Activated CD8-positive, alpha-beta T cell treated with anti-CD3 and anti-CD28 coated beads, Interleukin-2, amount 10 ng/mL, durations not matched to agents 7 days and 5 days (primary cell): ENCODE results near the gene SQSTM1. TPM values are rescaled to one million over a fixed set of nuclear protein-coding genes. Genes with fewer than 3 reads are reported as not detected.

Experiments used
- ATAC-seq: fragments of 150-1000 bp; cut with Tn5 transposase; one replicate; pipeline ENCODE4 v1.10.0; 2021; ENCODE audit warnings: moderate library complexity
- CTCF ChIA-PET: fragments of 350-600 bp; sonication (Branson Sonifier 250); formaldehyde crosslinking; loops from one replicate; lab custom pipeline; 2021; ENCODE audit warnings: antibody characterized with exemption; lab: Charles Lee
- POLR2A ChIA-PET: fragments of 350-600 bp; sonication (Branson Sonifier 250); formaldehyde crosslinking; loops from one replicate; lab custom pipeline; 2021; ENCODE audit warnings: antibody characterized with exemption; lab: Charles Lee
- DNase-seq: peaks from one replicate; pipeline ENCODE4 v3.0.0-alpha.2; 2020
- H3K27ac Mint-ChIP-seq: one replicate; pipeline ENCODE4 v1.8.0; 2021; ENCODE audit warnings: mild to moderate bottlenecking, mixed read lengths
- H3K27me3 Mint-ChIP-seq: one replicate; pipeline ENCODE4 v1.8.0; 2021; ENCODE audit warnings: low read depth, mixed read lengths
- H3K36me3 Mint-ChIP-seq: one replicate; pipeline ENCODE4 v1.8.0; 2021; ENCODE audit warnings: low read depth, mixed read lengths
- H3K4me1 Mint-ChIP-seq: one replicate; pipeline ENCODE4 v1.8.0; 2021; ENCODE audit warnings: low read depth, mixed read lengths
- H3K4me3 Mint-ChIP-seq: one replicate; pipeline ENCODE4 v1.8.0; 2021; ENCODE audit warnings: mild to moderate bottlenecking, mixed read lengths
- H3K9me3 Mint-ChIP-seq: one replicate; pipeline ENCODE4 v1.8.0; 2022; ENCODE audit warnings: mixed read lengths; ENCODE audit not compliant: insufficient read depth
- total RNA-seq, 2 experiments: library from RNA; stranded (reverse); gene quantifications; one replicate each; pipeline ENCODE4 v1.2.3, GENCODE V29; 2021

Gene SQSTM1
- total RNA-seq, 2 experiments from 2014 or later, result 100.0 to 102 TPM

DNA sequence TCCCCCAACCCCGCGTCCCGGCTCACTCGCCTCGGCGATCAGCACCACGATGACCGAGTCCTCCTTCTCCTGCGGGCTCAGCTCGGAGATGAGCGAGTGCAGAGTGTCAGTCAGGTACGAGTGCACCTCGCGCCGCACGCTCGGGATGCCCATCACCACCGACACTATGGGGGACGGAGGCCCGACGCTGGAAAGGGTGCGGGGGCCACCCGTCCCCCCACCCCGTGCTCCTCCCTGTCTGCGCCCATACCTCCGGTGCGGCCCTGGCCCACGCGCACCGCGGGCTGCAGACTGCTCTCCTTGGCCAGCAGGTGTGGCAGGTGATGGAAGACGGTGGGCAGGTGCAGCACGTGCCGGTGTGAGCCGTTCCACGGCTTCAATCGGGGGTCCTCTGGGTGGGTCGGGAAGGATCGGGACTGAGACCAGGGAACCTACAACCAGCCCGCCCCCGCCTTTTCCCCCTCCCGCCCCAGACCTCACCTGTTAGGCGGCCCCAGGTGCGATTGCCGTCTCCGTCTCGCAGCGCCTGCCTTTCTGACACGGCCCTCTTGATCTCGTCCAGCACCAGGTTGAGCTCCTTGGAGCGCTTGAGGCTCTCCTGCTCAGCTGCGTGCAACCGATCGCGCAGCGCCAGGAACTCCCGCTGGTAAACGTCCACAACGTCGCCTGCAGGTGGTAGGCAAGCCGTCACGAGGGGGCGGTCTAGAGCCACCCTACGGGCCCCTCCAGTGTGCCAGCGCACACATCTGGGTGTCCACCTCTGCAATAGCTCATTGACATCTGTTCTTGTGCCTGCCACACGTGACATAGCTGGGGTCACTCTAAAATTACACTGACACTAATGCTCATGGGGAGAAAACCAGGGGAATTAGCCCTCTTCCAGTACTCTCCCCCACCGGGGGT, 19.1 kb upstream of the SQSTM1 start:
- ChIA-PET POLR2A (interaction anchor here (0.5 to 1.6 kb wide), 4 partner anchors 18 to 124 kb away, joined by 3 to 12 read pairs (median 3); partner anchors contain the start of gene SQSTM1), CTCF (interaction anchor here (0.6 to 2.7 kb wide), 30 partner anchors 8 to 289 kb away, joined by 3 to 18 read pairs (median 5); partner anchors contain the start of genes LTC4S and SQSTM1)
- no peak overlapping the region for H3K27ac Mint-ChIP-seq
- ATAC-seq (peak; percentile 43), DNase-seq (peak; percentile 87)
- peaks cover 43% of the 10 kb centered on the region for H3K36me3 Mint-ChIP-seq
- no peaks in the 10 kb centered on the region for H3K9me3 Mint-ChIP-seq
- no peaks in the 10 kb centered on the region for H3K27me3 Mint-ChIP-seq
- H3K4me1 Mint-ChIP-seq, result peaks cover 33% of the 10 kb centered on the region
- H3K4me3 Mint-ChIP-seq, result no peak overlapping the region

DNA sequence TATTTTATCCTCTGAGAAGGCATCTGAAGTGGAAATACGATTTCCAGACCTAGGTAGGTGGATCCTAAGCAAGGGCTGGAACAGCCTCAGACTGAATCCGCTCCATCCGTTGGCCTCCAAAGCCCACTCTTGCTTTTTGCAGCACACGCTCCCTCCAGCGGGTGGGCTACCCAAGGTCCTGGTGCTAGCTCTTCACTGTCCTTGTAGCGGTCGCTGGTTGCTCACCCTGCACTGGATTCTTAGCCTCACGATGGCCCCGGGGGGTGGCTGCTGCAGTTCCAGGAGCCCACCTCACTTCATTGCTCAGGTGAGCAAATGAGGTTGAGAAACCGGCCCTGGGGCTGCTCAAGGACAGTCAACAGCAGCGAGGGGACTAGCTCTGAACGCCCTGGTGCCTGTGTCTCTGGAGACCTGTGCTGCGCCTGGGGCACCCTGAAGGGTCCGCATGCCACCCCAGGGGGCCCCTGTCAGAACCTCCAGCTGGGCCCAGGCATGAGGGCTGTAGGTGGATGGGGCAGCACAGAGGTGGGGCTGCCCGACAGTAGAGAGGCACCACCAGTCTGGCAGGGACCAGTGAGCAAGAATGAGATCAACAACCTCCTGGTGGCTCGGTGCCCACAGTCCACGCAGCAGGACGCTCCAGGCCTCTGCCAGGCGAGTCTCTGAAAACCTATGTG, 18.4 kb upstream of the SQSTM1 start:
- Mint-ChIP-seq H3K27me3 (no peaks in the 10 kb centered on the region), H3K9me3 (no peaks in the 10 kb centered on the region), H3K4me3 (no peak overlapping the region), H3K4me1 (peaks cover 29% of the 10 kb centered on the region), H3K36me3 (peaks cover 35% of the 10 kb centered on the region), H3K27ac (no peak overlapping the region)
- ChIA-PET POLR2A (interaction anchor here (0.6 to 1.6 kb wide), 3 partner anchors 18 to 125 kb away, joined by 3 to 12 read pairs (median 3); partner anchors contain the start of gene SQSTM1), CTCF (interaction anchor here (0.6 to 2.7 kb wide), 28 partner anchors 9 to 289 kb away, joined by 3 to 18 read pairs (median 6); partner anchors contain the start of genes LTC4S and SQSTM1)
- DNase-seq (no peak), ATAC-seq (no peak)

DNA sequence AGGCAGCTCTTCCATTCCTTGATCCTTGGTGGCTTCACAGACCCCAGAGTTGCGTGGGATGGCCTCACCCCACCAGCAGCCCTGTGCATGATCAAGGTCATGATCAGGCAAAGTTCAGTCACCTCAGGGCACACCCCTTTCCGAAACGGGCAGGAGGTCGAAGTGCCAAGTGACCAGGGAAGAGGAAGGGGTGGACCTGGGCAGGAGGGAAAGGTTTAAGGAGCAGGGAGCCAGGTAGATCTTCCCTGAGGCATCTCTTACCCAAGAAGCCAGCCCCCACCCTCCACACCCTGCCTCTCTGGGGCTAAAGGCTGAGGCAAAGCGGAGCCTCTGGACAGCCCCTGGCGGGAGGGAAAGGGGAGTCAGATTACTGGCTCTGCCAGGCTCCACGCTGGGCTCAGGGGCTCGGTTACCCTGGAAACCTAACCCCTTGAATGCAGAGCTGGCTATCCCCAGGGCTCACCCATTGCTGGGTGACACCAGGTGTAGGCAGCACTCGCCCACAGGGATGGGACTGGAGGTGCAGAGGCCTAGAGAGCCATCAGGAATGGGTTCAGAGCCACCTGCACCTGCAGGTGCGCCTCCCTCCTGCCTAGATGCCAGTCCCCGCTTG, 17.6 kb upstream of the SQSTM1 start:
- DNase-seq (no peak), ATAC-seq (no peak)
- H3K36me3 Mint-ChIP-seq, result peaks cover 33% of the 10 kb centered on the region
- no peaks in the 10 kb centered on the region for H3K27me3 Mint-ChIP-seq
- peaks cover 29% of the 10 kb centered on the region for H3K4me1 Mint-ChIP-seq
- no peaks in the 10 kb centered on the region for H3K9me3 Mint-ChIP-seq
- POLR2A ChIA-PET, result interaction anchor here (1.6 to 3.6 kb wide), 2 partner anchors 17 kb away, joined by 12 to 29 read pairs; partner anchors contain the start of gene SQSTM1
- CTCF ChIA-PET, result interaction anchor here (1.1 to 2.7 kb wide), 13 partner anchors 9 to 172 kb away, joined by 3 to 18 read pairs (median 7); partner anchors contain the start of genes LTC4S and SQSTM1
- no peak overlapping the region for H3K4me3 Mint-ChIP-seq
- H3K27ac Mint-ChIP-seq, result no peak overlapping the region

DNA sequence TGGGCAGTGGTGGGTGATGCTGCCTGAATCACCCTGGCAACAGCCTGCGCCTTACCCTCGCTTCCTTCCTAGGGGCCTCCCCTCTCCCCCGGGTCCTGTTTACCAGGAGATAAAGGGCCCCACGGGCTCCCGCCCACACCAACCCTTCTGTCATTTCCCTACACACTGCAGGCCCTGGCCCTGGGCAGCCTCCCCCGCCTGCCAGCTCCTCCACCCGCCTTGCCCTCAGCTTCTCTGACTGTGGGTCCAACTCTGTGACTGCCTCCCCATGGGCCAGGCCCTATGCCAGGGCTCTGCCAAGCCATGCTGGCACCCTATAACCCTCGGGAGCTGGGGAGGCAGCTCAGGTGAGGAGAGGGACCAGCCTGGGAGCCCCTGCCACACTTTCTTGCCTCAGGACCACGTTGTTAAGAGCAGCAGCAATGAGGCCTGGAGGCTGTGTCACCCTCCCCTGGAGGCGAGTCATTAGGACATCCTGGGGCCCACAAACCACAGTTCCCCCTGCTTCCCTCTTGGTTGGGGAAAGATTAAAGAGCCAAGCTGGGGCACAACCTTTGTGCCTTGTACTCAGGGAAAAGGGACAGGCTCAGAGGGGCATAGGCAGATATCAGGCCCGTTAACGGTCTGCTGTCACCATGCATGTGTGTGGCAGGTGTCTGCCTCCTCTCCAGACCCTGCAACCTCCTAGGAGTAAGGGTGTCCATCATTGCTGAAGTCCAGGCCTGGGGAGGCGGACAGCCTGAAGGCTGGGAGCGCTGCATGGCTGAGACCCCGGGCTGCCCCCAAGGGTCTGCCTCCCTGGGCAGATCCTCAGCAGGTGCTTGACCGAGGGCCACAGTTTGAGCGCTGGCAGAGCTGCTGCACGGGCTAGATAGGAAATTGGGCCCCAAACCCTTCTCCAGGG, 16.8 kb upstream of the SQSTM1 start:
- POLR2A ChIA-PET, result interaction anchor here (3.6 kb wide), 1 partner anchor 17 kb away, joined by 29 read pairs; the partner anchor contains the start of gene SQSTM1
- DNase-seq, result peak; percentile 48
- H3K27me3 Mint-ChIP-seq, result no peaks in the 10 kb centered on the region
- peaks cover 29% of the 10 kb centered on the region for H3K4me1 Mint-ChIP-seq
- H3K36me3 Mint-ChIP-seq, result peaks cover 27% of the 10 kb centered on the region
- H3K4me3 Mint-ChIP-seq, result peak overlapping the region; percentile 85
- H3K27ac Mint-ChIP-seq, result peak overlapping the region; percentile 87
- CTCF ChIA-PET, result interaction anchor here (1.2 kb wide), 1 partner anchor 41 kb away, joined by 3 read pairs; no protein-coding TSS in a partner anchor
- H3K9me3 Mint-ChIP-seq, result no peaks in the 10 kb centered on the region
- ATAC-seq, result no peak

DNA sequence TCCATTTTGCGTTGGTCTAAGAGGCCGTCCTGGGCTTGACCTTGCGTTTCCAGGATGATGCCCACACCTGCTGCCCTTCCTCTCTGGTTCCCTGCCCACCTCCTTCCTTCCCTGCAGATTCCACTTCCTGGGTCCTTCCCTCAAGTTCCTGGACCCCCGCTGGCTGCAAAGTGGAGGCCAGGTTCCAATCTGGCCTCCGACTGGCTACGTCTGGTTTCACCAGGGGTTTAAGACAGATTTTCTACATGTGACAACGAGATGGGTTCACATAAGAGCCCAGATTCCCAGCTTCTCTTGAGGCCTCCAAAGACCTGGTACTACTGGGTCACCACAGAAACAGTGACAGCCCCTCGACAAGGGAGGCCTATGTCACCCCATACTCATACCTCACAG, 16.2 kb upstream of the SQSTM1 start:
- H3K27me3 Mint-ChIP-seq, result no peaks in the 10 kb centered on the region
- peak overlapping the region; percentile 85 for H3K4me3 Mint-ChIP-seq
- ATAC-seq, result no peak
- ChIA-PET CTCF (interaction anchor here (1.2 kb wide), 1 partner anchor 41 kb away, joined by 3 read pairs; no protein-coding TSS in a partner anchor), POLR2A (interaction anchor here (3.6 kb wide), 1 partner anchor 16 kb away, joined by 29 read pairs; the partner anchor contains the start of gene SQSTM1)
- H3K27ac Mint-ChIP-seq, result peak overlapping the region; percentile 87
- H3K9me3 Mint-ChIP-seq, result no peaks in the 10 kb centered on the region
- H3K36me3 Mint-ChIP-seq, result peaks cover 22% of the 10 kb centered on the region
- DNase-seq, result no peak
- peaks cover 27% of the 10 kb centered on the region for H3K4me1 Mint-ChIP-seq

DNA sequence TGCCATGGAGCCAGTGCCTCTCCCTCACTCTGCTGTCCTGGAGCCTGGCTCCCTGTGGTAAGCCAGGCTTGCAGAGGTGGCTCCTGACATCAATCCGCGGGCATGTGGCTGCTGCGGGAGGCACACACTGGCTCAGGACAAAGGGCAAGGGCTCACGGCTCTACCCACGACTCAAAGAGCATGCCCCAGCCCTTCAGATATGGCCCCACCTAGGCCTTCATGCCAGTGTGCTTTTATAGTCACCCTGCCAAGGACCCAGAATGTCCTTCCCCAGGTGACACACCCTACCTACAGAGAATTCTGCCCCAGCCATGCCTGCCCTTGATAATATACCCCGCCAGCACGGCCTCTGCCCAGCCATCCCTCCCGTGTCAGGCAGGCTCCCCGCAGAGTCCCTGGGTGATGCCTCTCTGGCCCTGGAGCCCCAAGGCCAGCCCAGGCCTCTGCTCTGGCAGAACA, 15.6 kb upstream of the SQSTM1 start:
- peak overlapping the region; percentile 87 for H3K27ac Mint-ChIP-seq
- H3K4me1 Mint-ChIP-seq, result peaks cover 27% of the 10 kb centered on the region
- peaks cover 21% of the 10 kb centered on the region for H3K36me3 Mint-ChIP-seq
- H3K9me3 Mint-ChIP-seq, result no peaks in the 10 kb centered on the region
- CTCF ChIA-PET, result no interaction called here
- POLR2A ChIA-PET, result interaction anchor here (1.0 to 3.6 kb wide), 2 partner anchors 15 to 182 kb away, joined by 6 to 29 read pairs; partner anchors contain the start of genes HNRNPH1 and SQSTM1
- H3K4me3 Mint-ChIP-seq, result peak overlapping the region; percentile 85
- ATAC-seq (no peak), DNase-seq (no peak)
- no peaks in the 10 kb centered on the region for H3K27me3 Mint-ChIP-seq

DNA sequence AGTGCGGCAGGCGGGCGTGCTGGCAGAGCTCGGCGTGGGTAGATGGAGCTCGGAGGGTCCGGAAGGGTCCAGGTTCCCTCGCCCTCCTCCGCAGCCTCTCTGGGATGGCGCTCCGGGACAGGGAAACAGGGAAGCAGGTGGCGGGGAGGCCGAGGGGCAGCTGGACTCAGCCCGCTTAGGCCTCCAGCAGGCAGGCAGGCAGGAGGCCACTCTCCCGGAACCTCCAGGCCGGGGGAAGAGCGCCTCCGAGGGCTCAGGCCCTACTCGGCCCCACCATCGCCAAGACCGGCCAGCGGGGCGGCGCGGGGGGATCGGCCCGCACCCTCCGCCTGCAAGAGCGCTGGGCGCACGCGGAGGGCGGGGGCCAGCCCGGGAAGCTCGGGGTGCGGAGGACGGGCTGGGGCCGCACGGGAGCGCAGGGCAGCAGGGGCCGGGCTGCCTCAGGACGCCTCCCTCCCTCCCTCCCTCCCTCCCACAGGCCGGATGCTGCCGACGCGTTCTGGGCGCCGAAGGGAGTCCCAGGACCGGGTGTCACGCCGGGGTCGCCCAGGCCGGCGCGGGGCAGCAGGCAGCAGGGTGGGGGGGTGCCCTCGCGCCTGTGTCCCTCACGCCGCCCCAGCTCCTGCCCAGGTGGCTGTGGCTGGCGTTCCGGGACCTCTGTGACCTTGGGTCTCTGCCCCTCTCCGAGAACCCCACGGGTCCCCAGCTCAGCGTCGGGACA, 15.0 kb upstream of the SQSTM1 start:
- H3K36me3 Mint-ChIP-seq, result peaks cover 23% of the 10 kb centered on the region
- no peaks in the 10 kb centered on the region for H3K27me3 Mint-ChIP-seq
- peak; percentile 67 for DNase-seq
- peak overlapping the region; percentile 85 for H3K4me3 Mint-ChIP-seq
- no peaks in the 10 kb centered on the region for H3K9me3 Mint-ChIP-seq
- H3K27ac Mint-ChIP-seq, result peak overlapping the region; percentile 87
- ATAC-seq, result peak; percentile 27
- ChIA-PET POLR2A (interaction anchor here (0.7 to 3.6 kb wide), 4 partner anchors 9 to 182 kb away, joined by 3 to 29 read pairs (median 5); partner anchors contain the start of genes HNRNPH1 and SQSTM1), CTCF (interaction anchor here (0.5 kb wide), 1 partner anchor 10 kb away, joined by 3 read pairs; no protein-coding TSS in a partner anchor)
- H3K4me1 Mint-ChIP-seq, result peaks cover 27% of the 10 kb centered on the region

DNA sequence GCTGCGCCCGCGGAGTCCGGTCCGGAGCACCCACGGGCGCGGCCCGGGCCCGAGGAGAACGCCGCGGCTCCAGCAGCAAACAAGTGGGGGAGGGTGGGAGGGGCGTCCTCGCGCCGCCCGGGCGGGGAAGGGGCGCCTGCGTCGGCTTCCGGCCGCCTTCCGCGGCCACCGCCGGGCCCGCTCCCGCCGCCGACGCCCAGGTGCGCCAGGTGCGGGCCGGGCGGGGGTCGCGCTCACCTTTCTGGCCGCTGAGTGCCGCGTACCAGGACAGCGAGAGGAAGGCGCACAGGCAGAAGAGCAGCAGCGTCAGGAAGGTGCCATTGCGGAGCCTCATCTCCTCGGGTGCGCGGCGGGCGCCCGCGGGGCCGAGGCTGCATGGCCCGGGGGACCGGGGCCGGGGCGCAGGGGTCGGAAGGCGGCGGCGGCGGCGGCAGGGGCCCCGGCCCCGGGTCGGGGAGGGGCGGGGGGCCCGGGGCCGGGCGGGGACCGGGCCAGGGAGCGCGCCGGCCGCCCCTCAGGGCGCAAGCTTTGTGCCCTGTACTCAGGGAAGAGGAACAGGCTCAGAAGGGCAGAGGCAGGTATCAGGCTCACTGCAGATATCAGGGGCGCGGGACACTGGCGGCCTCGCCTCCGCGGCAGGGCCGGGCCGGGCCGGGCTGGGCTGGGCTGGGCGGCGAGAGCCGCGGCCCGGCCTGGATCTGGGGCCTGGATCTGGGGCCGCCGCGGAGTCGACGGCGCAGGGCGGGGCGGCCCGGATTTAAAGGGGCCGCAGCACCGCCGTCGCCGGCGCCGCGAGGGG, 14.3 kb upstream of the SQSTM1 start, which contains the start of gene MGAT4B:
Gene MGAT4B (minus strand): TSS at position 617 of the 799 bp plus-strand sequence. CDS start 283 bp downstream, at position 334.
- Mint-ChIP-seq H3K4me3 (peak within 1 kb of the TSS; percentile 85), H3K27ac (peak within 1 kb of the TSS; percentile 79), H3K36me3 (peaks cover 23% of the 10 kb centered on the region), H3K9me3 (no peaks in the 10 kb centered on the region), H3K4me1 (peaks cover 27% of the 10 kb centered on the region), H3K27me3 (no peaks in the 10 kb centered on the region)
- CTCF ChIA-PET, result interaction anchor here (0.5 to 1.1 kb wide), 2 partner anchors 9 to 43 kb away, joined by 3 read pairs; no protein-coding TSS in a partner anchor
- DNase-seq, result peak; percentile 75
- ATAC-seq, result peak; percentile 83
- POLR2A ChIA-PET, result interaction anchor here (0.7 to 3.6 kb wide), 7 partner anchors 9 to 183 kb away, joined by 3 to 29 read pairs (median 4); partner anchors contain the start of genes HNRNPH1 and SQSTM1
